GM18502 (cell line): Measurements from ENCODE around the gene ERCC8.

Source experiments
- ATAC-seq: cut with Tn5 transposase; IDR thresholded peaks from one replicate; pipeline ENCODE4 v1.9.1; 2021; ENCODE audit warnings: mild to moderate bottlenecking; ENCODE audit not compliant: unreplicated experiment, poor library complexity

The ERCC8 gene

DNA sequence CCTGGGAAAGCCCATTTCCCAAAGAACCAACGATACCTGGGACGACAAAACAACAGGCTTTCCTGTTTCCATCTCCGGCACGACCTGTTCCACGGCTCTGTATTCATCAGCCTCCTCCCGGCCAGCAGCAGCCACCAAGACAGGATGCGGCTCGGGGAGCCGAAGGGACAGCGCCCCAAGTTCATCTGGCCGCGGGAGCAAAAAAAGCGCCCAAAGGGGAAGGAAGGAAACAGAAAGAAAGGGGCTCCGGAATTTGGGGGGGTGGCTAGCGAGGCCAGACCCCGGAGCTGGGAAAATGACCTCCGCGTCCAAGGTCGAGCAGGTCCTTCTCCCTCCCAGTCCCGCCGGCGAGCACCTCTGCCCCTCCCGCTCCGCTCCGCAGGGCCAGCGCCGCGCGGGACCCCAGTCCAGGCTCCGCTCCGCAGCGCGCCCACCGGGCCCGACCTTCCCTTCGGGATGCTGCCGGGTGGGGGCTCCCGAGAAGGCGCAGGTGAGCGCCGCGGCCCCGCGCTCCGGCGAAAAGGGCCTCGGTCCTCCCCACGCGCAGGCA is 101.4 kb downstream of the ERCC8 start:
- peak; percentile 33 for ATAC-seq

DNA sequence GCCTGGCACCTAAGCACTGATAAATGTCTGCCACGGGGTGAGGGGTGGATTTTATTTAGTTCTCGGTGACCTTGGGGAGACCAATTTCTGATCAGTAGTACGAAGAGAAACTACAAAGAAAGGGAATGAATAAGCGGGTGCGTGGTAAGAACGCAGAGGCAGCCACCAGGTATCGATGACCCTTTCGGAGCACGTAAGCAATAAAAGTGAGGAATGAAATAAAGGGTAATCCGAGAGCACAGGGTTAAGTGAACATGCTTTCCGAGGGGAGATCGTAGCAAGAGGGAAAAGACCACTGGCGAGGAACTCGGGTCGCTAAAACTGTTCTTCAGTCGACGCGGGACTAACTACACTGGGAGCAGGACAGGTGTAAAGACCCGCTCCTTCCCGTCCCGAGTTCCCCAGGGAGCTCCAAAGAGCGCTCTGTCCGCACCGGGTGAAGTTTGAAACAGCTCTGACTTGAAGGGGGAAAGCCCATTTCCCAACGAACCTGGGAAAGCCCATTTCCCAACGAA is 101.9 kb downstream of the ERCC8 start:
- no peak for ATAC-seq

DNA sequence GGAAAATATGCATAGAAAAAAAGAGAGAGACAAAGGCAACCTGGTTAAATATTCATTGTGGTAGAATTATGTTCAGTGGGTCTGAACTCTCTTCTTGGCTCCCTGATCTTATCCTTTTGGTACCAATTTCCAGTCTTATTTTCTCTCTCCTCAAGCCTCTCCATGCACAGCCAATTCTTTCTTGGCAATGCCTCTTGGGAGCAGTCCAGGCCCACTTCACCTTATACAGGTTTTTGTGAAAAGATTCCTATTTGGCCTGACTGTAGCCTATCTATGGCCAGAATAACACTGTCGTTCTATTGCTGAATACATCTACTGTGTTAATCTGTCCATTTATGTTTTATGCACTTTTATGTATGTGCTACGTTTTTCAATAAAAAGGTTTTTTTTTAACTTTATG is 103.5 kb downstream of the ERCC8 start:
- ATAC-seq = no peak

DNA sequence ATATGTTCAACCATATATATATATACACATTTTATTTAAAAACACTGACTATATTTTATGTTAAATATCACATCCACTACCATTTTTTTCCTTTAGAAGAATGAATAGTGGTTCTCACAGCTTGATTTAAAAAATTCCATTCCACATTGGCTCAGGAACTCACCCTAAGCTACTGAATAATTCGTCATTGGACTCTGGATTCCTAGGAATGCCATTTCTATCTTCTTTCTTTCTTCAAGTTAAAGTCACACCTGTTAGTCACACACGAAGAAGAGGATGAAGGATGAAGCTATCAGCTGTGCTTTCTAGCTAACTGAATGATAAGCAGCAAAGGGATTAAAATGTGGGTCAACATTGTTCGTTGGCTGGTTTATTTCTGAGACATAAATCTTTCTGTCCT is 108.7 kb downstream of the ERCC8 start:
- ATAC-seq = no peak

DNA sequence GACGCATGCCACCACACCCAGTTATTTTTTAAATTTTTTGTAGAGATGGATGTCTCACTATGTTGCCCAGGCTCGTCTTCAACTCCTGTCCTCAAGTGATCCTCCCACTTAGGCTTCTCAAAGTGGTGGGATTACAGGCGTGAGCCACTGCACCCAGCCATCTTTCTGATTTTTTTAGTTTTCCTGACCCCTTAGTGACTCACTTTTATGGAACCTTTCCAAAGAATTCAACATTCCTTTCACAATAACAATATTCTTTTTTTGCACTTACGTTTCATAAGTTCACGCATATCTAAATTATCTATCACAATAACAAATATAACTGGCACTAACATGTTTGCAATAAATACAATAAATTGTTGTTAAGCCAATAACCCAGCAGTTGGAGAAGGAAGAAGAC is 109.3 kb downstream of the ERCC8 start:
- no peak for ATAC-seq

GRCh38 chr5:60833520-60833919 is 111.3 kb downstream of the ERCC8 start:
- no peak for ATAC-seq

DNA sequence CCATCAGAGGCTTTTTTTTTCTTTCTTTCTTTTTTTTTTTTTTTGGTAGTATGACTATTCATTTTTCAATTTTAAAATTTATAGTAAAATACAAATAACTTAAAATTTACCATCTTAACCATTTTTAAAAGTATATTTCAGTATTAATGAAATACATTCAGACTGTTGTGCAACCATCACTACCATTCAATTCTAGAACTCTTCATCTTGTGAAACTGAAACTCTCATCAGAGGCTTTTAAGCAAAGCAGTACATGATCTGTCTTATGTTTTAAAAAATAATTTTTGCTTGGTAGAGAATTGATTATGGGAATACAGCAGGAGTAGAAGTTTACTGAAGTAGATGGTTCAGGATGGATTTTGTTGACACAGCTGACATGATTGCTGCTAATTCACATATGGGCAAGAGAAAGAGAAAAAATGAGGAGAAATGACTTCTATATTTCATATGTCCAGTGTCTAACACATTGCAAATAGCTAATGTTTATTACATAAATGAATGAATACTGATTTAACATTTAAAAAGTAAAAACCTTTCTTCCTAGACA is 114.2 kb downstream of the ERCC8 start:
- peak; percentile 63 for ATAC-seq

GRCh38 chr5:60829490-60830266 is 115.2 kb downstream of the ERCC8 start:
- peak; percentile 40 for ATAC-seq

GRCh38 chr5:60827201-60827600 is 117.7 kb downstream of the ERCC8 start:
- no peak for ATAC-seq

DNA sequence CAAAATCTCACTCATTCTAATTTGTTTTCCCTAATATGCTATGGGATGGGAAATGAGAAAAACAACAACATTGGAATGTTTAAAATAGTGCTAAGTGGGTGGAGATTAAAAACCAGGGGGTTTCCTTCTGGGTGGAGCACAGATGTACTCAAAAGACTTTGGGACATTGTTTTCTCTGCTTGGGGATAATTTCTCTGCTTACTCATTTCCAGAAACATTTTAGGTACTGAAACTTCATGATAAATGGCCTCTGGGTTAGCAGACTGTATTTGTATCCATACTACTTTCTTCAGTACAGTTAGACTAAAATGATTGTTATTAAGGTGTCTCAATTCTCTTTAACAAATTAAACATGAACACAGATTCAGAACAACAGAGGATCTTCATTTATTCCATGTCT is 118.2 kb downstream of the ERCC8 start:
- ATAC-seq = peak; percentile 83
